Stimulated activated naive CD4-positive, alpha-beta T cell treated with Interleukin-2 at 50 U/mL for 16 hours (primary cell): ENCODE results near the gene KCNN1.
"Not testable (repeated sequence)": the region's sequence is repeated elsewhere in the genome, so short reads cannot be mapped to it uniquely, and the experiment has no call there.

Experiments
- DNase-seq: peaks from one replicate; lab custom pipeline; 2025; lab: John Stamatoyannopoulos, UW

KCNN1 gene

GRCh38 chr19:17966550-17967256, at the start of gene KCNN1:
TSS of gene KCNN1 (plus strand) at chr19:17967107. CDS start at chr19:17973889, 6,782 bp downstream.
- no peak for DNase-seq

DNA sequence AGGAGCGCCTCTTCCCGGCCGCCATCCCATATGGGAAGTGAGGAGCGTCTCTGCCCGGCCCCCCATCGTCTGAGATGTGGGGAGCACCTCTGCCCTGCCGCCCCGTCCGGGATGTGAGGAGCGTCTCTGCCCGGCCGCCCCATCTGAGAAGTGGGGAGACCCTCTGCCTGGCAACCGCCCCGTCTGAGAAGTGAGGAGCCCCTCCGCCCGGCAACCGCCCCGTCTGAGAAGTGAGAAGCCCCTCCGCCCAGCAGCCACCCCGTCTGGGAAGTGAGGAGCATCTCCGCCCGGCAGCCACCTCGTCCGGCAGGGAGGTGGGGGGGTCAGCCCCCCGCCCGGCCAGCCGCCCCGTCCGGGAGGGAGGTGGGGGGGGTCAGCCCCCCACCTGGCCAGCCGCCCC, 48.8 kb upstream of the KCNN1 start:
- not testable (repeated sequence) for DNase-seq

GRCh38 chr19:17919122-17919521, 47.8 kb upstream of the KCNN1 start:
- DNase-seq: not testable (repeated sequence)

GRCh38 chr19:17920527-17920926, 46.4 kb upstream of the KCNN1 start:
- DNase-seq: no peak

DNA sequence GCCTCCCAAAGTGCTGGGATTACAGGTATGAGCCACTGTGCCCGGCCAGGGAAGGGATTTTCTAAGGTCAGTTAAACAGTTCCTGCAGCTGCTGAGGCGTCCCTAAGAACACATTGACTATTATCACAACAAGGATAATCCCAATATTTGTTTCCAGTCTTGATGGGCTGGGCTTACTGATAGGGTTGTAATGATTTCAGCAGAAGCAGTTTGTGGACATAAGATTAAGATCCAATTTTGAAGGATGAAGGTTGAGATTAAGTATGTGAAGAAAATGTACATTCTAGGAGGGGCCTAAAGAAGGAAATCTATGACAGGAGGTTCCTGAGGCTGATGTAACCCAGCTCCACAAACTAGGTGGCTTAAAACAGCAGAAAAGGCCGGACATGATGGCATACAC, 44.8 kb upstream of the KCNN1 start:
- no peak for DNase-seq

DNA sequence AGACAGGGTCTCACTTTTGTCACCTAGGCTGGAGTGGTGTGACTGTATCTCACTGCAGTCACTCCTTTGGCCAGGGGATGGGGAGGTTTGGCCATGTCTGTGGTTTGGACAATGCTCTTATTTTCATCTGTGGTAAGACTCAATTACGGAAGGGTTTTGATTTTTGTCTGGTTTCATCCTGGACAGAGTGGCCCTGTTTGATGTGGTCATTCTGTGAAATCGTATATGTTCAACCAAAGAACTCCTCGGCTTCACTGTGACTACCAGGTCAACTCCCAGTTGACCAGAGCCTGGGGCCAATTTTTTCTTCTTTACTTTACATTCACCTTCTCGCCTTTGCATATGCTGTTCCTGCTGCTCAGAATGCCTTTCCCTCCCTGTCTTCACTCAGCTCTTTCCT, 40.9 kb upstream of the KCNN1 start:
- no peak for DNase-seq

DNA sequence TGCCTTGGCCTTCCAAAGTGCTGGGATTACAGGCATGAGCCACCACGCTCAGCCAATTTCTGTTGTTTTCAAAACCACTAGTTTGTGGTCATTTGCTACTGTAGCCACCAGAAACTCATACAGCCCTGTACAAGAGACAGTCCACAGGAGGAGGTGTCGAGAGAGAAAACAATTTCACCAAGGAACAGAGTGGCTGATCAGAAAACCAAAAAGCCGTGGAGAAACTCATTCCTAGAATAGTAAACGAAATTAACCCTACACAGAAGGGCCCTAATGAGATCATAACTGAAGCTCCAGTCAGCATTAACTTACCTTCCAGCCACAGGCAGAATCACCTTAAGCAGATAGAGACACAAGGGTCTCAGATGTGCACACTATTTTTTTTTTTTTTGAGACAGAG, 37.9 kb upstream of the KCNN1 start:
- DNase-seq: no peak

DNA sequence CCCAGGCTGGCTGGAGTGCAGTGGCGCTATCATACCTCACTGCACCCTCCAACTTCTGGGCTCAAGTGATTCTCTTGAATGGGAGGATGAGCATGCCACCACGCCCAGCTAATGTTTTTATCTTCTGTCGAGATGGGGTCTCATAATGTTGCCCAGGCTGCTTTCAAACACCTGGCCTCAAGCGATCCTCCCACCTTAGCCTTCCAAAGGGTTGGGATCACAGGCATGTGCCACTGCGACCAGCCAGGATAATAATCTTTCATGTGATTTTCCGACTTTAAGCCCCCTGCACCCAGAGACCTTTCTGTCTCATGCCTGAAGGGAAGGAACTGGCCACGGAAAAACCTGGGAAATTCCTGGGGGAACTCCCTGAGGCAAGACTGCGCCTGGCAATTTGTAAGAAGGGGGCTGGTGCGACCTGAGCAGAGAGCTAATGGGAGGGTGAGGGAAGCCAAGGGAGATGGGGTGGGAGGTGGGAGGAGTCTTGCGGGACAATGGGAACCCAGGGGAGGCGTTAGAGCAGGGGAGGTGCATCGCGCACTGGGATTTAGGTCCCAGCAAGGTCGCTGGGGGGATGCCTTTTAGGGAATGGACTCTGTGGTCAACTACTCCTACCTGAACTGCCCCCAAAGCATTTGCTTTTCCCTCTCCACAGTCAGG, 35.2 kb upstream of the KCNN1 start:
- no peak for DNase-seq

- peak; percentile 86 for DNase-seq
Measured at GRCh38 chr19:17932485-17933338, 34.2 kb upstream of the KCNN1 start, which contains the start of gene CCDC124. TSS of gene CCDC124 (plus strand) at chr19:17933015. CDS start at chr19:17936421, 3,406 bp downstream.

DNA sequence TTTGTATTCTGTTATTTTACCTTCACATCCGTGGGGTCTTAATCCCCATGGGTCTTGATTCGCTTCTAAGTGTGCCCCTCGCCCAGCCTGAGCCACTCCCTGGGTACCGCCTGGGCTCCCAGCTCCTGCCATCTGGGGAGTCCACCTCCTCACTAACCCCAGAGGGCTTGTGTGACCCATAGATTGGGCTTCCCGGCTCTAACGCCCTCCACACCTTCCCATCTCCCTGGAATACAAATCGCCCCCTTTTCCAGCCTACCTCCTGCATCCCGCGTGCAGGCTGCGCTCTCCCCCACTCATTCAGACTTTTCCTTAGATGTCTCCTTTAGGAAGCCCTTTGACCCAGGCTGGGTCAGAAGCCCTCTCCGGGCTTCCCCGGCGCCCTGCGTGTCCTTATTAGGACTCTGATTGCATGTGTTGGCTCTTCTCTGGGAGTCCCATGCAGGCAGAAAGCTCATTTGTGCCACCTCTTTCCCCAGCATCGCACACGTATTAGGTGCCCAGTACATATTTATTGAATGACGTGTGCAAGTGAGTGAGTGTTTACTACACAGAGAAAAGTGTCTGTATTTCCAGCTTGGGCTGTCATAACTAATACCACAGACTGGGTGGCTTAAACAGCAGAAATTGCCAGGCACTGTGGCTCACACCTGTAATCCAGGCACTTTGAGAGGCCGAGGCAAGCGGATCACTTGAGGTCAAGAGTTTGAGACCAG, 33.3 kb upstream of the KCNN1 start:
- DNase-seq: no peak

DNA sequence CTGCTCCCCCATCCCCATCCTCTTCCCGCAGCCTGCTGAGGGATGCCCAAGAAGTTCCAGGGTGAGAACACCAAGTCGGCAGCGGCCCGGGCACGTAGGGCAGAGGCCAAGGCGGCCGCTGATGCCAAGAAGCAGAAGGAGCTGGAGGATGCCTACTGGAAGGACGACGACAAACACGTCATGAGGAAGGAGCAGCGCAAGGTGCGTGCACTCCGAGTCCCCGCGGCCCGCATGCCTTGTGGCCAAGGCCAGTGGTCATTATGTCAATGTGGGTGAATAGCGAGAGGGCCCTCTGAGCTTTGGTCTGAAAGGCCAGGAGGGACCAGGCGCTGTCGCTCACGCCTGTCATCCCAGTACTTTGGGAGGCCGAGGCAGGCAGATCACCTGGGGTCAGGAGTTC, 30.5 kb upstream of the KCNN1 start:
- DNase-seq: no peak

DNA sequence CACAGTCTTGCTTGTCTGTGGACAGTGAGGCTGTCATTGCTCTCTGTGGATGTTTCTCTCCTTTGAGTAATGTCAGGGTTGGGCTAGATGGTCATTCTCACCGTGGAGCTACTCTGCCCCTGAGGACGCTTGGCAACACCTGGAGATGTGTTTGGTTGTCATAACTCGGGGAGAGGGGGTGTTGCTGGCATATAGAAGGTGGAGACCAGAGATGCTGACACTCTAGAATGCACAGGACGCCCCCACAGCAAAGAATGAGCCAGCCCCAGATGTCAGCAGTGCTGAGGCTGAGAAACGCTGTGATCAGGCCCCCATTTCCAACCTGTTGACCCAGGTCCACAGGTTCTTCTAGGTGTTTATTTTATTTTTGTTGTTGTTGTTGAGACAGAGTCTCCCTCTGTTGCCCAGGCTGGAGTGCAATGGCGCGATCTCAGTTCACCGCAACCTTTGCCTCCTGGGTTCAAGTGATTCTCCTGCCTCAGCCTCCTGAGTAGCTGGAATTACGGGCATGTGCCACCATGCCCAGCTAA, 29.5 kb upstream of the KCNN1 start:
- DNase-seq: no peak

DNA sequence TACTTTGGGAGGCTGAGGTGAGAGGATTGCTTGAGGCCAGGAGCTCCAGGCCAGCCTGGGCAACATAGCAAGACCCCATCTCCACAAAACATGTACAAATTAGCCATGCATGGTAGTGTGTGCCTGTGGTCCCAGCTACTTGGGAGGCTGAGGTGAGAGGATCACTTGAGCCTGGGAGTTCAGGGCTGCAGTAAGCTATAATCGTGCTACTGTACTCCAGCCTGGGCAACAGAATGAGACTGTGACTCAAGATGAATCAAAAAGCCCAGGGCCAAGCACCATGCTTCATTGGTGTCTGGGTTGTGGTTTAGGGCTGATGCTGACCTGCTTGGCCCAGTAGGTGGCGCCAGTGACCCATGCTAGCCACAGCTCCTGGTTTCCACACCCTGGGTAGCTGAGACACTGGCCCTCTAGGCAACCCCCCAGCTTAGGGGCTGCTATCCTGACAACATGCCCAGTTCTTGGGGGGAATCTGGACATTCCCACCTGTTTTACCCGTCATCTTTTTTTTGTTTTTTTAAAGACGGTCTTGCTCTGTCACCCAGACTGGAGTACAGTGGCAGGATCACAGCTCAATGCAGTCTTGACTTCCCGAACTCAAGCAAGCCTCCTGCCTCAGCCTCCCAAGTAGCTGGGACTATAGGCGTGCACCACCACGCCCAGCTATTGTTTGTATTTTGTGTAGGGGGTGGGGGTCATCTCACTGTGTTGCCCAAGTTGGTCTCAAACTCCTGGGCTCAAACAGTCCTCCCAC, 28.6 kb upstream of the KCNN1 start:
- DNase-seq: peak; percentile 77

GRCh38 chr19:17942181-17942580, 24.7 kb upstream of the KCNN1 start:
- DNase-seq: no peak

DNA sequence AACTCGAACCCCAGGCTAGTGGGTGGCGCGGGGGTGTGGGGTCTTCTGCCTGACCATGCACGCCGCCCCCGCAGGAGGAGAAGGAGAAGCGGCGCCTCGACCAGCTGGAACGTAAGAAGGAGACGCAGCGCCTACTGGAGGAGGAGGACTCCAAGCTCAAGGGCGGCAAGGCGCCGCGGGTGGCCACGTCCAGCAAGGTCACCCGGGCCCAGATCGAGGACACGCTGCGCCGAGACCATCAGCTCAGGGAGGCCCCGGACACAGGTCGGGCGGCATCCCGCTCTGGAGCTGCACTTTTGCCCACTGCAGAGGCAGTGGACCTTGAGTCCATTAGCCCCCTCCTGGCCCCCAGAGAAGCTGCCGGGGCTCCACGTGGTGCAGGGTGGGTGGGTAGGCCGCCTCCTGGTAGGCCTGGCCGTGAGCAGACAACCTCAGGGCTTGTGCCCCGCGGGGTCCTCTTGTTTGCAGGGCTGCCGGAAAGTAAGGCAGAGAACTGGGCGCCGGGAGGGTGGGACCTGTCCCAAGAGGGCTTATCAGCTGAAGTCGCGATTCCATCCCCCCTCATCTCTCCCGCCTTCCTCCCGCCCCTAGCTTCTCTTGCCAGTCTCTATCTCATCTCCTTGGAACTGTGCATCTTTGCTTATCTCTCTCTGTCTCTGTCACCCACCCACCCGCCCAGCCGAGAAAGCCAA, 24.2 kb upstream of the KCNN1 start:
- DNase-seq: no peak

GRCh38 chr19:17943274-17944221, 23.4 kb upstream of the KCNN1 start:
- DNase-seq: no peak

- DNase-seq: no peak
Measured at GRCh38 chr19:17944301-17944700, 22.6 kb upstream of the KCNN1 start.

- no peak for DNase-seq
Measured at GRCh38 chr19:17946965-17947784, 19.7 kb upstream of the KCNN1 start.
